GM19043 (cell line): Measurements from ENCODE around the gene CTNNBL1.
"Not testable (repeated sequence)": the region's sequence is repeated elsewhere in the genome, so short reads cannot be mapped to it uniquely, and the experiment has no call there.

Experiments
- ATAC-seq: cut with Tn5 transposase; IDR thresholded peaks from one replicate; pipeline ENCODE4 v1.9.1; 2021; ENCODE audit warnings: low read depth; ENCODE audit not compliant: unreplicated experiment

CTNNBL1 gene

DNA sequence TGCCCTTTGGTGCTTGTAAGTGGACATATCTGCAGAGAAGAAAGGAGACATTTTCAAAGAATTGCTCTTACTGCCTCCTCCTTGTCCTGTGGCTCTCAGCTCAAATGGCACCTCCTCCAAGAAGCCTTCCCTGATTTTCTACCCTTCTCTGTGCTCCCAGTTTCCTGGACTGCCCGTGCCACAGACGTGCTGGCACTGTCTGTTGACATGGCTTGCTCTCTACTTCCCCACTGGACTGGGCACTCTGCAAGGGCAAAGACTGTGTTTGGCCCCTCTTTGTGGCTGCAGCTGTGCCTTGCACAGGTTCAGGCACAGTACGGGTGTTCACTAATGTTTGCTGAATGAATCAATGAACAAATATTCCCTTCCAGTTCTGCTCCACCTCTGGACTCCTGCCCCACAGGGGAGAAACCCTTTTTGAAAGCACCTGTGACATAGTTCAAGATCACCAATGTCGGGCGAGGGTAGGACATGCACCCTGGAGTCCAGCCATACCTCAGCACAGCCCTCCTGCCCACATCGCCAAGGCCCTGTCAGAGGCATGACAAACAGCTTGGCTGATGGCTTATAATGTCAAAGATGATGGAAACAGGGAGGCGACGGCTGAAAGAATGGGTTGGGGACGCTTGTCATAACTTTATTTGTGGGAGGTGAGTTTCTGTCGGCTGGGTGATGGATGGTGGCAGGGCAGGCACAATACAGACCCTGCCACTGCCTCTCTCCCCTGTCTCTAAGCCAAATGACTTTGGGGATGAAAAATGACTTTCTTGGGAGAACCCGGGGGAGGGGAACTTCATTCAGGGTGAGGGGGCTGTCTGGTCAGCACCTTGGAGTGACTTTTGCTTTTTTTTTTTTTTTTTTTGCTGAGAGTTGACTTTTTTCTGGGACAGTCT is 15.6 kb upstream of the CTNNBL1 start:
- ATAC-seq, result no peak

GRCh38 chr20:37679751-37680150 is 14.1 kb upstream of the CTNNBL1 start:
- ATAC-seq, result not testable (repeated sequence)

DNA sequence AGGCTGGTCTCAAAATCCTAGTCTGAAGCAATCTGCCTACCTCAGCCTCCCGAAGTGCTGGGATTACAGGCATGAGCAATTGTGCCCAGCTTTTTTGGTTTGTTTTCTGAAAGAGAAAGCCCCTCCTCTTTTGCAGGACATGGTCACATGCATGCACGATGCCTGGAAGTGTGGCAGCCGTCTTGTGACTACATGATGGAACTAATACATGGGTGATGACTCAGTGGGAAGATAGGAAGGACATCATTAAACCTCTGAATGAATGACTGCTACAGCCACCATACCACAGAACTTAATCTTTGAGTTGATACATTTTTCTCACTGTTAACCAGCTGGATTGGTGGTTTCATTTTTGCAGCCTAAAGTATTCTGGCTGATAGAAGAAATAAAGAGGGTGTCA is 13.4 kb upstream of the CTNNBL1 start:
- no peak for ATAC-seq

DNA sequence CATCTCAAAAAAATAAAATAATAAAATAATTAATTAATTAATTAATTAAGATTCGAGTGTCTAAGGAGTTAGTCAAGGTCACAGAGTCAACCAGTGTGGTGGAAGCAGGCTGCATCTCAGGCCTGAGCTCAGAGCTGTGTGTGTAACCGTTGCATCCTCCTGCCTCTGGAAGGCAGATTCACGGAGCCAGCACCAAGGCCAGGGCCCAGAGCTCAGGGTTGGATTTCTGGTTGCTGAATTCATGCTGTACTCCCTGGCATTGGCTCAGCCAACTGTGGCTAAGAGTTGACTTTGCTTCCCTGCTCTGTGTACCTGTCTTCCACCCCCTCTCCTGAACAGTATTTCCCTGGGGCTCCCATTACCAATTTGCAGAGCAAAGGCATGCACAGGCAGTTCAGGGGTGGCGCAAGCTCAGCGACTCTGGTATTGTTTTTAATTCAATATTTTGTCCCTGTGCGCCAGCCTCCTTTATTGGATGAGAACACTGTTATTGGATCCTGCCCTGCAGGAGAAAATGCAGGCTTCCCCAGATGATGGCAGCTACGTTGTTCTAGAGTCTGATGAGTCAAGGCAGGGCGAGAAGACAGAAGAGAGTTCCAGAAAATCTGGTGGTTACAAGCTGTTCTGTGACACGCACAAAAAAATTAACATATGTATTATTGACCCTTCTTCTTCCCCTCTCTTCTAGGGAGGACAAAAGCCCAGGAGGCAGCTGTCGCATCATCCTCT is 12.3 kb upstream of the CTNNBL1 start:
- ATAC-seq, result no peak

- ATAC-seq, result not testable (repeated sequence)
Observed at GRCh38 chr20:37683146-37683545, 10.7 kb upstream of the CTNNBL1 start.

DNA sequence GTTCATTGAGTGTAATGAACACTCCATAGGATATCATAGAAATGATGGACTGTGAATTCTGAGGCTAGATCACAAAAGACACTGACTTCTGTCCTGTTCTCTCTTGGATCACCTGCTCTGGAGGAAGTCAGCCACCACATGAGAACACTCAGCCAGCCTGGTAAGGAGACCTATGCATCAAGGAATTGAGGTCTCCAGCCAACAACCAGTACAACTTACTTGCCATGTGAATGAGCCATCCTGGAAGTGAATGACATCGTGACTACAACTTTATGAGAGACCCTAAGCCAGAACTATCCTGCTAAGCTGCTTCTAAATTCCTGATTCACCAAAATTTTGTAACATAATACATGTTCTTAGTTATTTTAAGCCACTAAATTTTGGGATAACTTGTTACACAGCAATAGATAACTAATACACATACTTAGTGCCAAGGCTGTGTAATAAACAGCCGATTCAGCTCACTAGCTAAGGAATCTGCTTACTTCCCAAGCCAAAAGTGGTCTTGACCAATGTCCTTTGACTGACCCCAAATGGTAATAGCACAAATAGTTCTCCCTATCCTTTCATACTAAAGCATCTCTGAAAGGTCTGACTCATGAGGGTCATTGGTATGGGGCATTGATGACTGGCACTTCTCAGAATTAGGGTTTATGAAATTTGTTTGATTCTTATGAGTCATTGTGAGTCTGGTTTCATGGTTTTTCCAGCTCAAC is 6.9 kb upstream of the CTNNBL1 start:
- no peak for ATAC-seq

DNA sequence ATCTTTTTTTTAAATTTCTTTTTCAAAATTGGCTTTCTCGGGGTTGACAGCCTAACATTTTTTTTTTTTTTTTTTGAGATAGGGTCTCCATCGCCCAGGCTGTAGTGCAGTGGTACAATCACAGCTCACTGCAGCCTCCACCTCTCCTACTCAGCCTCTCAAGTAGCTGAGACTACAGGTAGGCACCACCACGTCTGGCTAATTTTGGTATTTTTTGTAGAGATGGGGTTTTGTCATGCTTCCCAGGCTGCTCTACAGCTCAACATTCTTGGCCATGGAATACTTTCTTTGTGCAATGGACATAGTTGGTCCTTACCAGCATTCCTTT is 6.4 kb upstream of the CTNNBL1 start:
- no peak for ATAC-seq

GRCh38 chr20:37688093-37688492 is 5.7 kb upstream of the CTNNBL1 start:
- ATAC-seq, result no peak

DNA sequence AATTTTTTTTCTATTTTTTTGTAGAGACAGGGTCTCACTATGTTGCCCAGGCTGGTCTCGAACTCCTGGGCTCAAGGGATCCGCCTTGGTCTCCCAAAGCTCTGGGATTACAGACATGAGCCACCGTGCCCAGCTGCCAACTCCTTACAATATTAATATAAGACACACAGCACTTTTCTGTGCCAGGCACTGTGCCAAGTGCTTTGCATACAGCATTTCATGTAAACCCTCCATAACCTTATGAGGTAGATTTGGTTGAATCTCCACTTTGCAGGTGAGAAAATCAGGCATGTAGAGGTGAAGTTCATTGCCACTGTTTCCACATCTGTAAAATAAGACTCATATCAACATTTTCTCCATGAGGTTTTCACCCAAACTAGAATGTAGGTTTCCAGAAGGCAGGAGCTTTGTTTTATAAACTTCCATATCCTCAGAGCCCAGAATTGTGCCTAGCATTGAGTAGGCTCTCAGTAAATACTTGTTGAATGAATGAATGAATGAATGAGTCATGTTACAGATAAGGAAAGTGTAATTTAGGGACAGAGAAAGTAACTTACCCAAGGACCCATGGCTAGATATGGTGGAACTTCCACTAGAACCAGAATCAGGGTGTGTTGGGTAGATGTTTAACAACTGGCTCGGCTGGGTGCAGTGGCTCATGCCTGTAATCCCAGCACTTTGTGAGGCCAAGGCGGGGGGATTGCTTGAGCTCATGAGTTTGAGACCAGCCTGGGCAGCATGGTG is 3.0 kb upstream of the CTNNBL1 start:
- ATAC-seq, result no peak

- ATAC-seq, result no peak
Observed at GRCh38 chr20:37692459-37693166, 1.2 kb upstream of the CTNNBL1 start.

DNA sequence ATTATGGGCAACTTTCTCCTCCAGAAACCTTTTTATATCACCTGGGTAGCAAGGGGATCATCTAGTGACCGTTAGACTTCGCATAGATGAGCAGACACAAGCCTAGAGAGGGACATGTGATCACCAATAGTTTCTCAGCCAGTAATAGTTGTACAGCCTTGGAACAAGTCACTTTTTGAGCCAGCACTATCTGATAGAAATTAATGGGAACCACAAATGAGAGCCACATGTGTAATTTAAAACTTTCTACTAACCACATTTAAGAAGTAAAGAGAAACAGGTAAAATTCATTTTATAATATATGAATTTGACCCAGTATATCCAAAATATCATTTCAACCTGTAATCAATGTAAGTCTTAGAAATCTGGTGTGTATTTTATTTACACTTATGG is 592 bp upstream of the CTNNBL1 start:
- ATAC-seq, result no peak

GRCh38 chr20:37695684-37696342 is 2.0 kb downstream of the CTNNBL1 start:
- ATAC-seq, result no peak

DNA sequence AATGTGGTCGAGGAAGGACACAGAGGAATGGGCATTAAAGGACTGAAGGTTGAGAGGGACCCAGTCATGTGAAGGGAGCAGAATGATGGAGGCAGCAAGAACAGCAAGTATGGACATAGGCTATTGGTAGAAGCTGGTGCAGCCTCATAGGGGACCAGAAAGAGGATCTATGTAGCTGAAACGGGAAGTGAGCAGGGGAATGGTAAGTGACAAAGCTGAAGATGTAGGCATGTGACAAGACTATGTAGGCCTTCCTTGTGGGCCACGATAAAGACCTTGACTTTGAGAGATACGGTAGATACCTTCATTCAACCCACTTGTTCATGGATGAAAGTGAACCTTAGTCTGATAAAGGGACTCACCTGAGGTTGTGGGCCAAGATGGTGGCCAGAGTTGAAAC is 3.5 kb downstream of the CTNNBL1 start:
- ATAC-seq, result peak; percentile 57

DNA sequence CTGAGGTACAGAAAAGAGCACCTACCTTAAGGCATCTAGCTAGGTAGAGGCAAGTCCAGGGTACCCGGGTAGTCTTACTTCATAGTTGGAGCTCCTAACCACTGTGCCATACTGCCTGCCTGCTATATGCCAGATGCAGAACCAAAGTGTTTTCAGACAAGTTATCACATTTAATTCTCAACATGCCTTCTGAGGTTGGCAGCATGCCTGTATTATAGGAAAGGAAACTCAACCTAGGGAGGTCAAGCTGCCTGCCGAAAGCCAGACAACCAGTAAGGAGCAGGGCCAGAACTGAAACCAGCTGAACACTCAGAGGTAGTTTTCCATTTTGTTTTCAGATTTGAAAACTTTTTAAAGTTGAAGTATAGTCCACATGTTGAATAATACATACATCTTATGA is 5.4 kb downstream of the CTNNBL1 start:
- no peak for ATAC-seq

DNA sequence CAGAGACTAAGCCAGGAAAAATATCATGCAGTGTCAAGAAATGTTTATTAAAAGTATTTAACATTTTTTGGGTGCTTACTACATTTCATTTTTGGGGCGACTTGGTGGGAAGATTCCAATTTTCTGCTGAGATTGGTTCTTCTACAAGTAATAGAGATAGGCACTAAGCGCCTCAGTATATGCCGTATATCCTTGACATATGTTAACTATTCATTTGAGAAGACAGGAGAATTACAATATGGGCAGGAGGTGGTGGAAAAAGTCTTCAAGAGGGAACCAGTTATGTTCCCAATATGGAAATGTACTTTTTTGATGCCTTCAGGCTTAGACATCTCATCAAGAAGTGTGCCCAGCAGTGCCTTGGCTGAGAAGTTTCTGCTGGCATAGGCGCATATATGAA is 6.5 kb downstream of the CTNNBL1 start:
- no peak for ATAC-seq

GRCh38 chr20:37701676-37702075 is 7.8 kb downstream of the CTNNBL1 start:
- ATAC-seq, result not testable (repeated sequence)

GRCh38 chr20:37702403-37703034 is 8.7 kb downstream of the CTNNBL1 start:
- ATAC-seq, result no peak

DNA sequence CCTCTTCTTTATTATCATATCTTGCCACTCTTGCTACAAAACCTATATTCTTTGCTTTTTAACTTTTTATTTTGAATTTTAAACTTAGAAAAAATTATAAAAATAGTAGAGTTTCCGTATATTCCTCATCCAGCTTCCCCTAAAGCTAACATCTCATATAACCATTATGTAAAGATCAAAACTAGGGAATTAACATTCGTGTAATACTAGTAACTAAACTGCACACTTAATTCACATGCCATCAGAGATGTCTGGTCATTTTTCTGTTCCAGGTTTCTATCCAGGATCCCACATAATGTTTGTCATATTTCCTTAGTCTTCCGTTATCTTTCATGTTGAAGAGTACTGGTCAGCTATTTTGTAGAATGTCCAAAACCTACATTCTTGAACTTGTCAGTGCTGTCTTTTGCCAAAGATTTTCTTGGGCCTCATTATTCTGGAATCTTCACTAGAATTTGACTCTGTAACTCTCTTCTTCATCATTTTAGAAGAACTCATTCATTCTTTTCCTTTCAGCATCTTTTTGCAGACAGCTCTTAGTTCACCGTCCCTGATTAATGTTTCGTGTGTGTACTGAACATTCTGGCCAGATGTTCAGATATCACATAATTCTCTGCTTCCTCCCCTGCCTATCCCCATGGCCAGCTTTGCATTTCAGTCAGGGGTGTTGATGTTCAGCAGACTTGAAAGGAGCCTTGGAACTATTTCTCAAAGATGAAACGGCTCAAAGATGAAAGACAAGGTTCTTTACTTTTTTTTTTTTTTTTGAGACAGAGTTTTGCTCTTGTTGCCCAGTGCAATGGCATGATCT is 9.4 kb downstream of the CTNNBL1 start:
- ATAC-seq, result no peak
